DND-41 (cell line): ENCODE results near the gene KAT6B.

Experiments
- EZH2 ChIP-seq: IDR thresholded peaks from 3 replicates; pipeline ENCODE4 v1.6.1; 2012; ENCODE audit warnings: borderline replicate concordance, low read depth, mild to moderate bottlenecking, moderate library complexity, low read length, inconsistent platforms; ENCODE audit not compliant: severe bottlenecking
- TF ChIP-seq, protein P1 (sequence below): IDR thresholded peaks from 2 replicates; pipeline ENCODE4 v1.5.1; 2012; ENCODE audit warnings: borderline replicate concordance, low read length, moderate library complexity, mild to moderate bottlenecking; ENCODE audit not compliant: poor library complexity, severe bottlenecking; ENCODE audit errors: extremely low read depth

DNA sequence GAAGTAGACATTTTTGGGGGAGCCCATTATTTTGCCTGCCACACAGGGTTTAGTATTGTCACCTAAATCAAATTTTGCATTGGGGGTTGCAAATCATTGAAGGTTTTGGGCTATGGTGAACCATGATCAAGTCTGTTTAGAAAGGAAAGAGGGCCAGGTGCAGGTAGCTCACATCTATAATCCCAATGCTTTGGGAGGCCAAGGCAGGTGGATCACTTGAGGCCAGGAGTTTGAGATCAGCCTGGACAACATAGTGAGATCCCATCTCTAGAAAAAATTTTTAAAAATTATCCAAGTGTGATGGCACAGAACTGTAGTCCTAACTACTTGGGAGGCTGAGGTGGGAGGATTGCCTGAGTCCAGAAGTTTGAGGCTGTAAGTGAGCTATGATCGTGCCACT is 31.2 kb downstream of the KAT6B start:
- TF ChIP-seq EZH2: no peak
- TF ChIP-seq, protein P1, sequence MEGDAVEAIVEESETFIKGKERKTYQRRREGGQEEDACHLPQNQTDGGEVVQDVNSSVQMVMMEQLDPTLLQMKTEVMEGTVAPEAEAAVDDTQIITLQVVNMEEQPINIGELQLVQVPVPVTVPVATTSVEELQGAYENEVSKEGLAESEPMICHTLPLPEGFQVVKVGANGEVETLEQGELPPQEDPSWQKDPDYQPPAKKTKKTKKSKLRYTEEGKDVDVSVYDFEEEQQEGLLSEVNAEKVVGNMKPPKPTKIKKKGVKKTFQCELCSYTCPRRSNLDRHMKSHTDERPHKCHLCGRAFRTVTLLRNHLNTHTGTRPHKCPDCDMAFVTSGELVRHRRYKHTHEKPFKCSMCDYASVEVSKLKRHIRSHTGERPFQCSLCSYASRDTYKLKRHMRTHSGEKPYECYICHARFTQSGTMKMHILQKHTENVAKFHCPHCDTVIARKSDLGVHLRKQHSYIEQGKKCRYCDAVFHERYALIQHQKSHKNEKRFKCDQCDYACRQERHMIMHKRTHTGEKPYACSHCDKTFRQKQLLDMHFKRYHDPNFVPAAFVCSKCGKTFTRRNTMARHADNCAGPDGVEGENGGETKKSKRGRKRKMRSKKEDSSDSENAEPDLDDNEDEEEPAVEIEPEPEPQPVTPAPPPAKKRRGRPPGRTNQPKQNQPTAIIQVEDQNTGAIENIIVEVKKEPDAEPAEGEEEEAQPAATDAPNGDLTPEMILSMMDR: no peak
